Tibial artery (tissue), 4 donors: Measurements from ENCODE around the gene TMPRSS6.

Experiments used
- DNase-seq, 2 donors: peaks; one replicate each; pipeline ENCODE4 v3.0.0-alpha.2; 2019
- H3K27ac ChIP-seq, 2 donors: fragments of 200-600 bp; sonication (generic) in 1 of 2; 1 replicate in 1 of 2; 2 replicates in 1 of 2; pipeline ENCODE4 v1.5.1; 2018 to 2019; ENCODE audit warnings: mild to moderate bottlenecking in 1 of 2
- H3K27me3 ChIP-seq, 2 donors: fragments of 200-600 bp; sonication (generic) in 1 of 2; one replicate each; pipeline versions ENCODE4 v1.5.1 to v1.6.0; 2016 to 2019
- H3K36me3 ChIP-seq, 3 donors: fragments of 200-600 bp; sonication (generic) in 2 of 3; one replicate each; pipeline ENCODE4 v1.5.1; 2016 to 2019; ENCODE audit warnings: mild to moderate bottlenecking in 2 of 3
- H3K4me1 ChIP-seq, 4 donors: fragments of 200-600 bp; sonication (generic) in 2 of 4; 1 replicate in 3 of 4; 2 replicates in 1 of 4; pipeline ENCODE4 v1.5.1; 2016 to 2019
- H3K4me3 ChIP-seq, 2 donors: fragments of 200-600 bp; sonication (generic) in 1 of 2; 1 replicate in 1 of 2; 2 replicates in 1 of 2; pipeline ENCODE4 v1.5.1; 2018 to 2019; ENCODE audit warnings: mild to moderate bottlenecking in 2 of 2
- H3K9me3 ChIP-seq, 3 donors: fragments of 200-600 bp; sonication (generic) in 1 of 3; one replicate each; pipeline ENCODE4 v1.5.1; 2016 to 2019
- CTCF ChIP-seq, 2 experiments: fragments of 200-600 bp in 1 of 2; fragments of 450-650 bp in 1 of 2; IDR thresholded peaks; one replicate each; pipeline ENCODE4 v1.5.1; 2017 to 2019; ENCODE audit warnings: antibody characterized with exemption in 2 of 2, mild to moderate bottlenecking in 1 of 2, moderate library complexity in 1 of 2
- intact Hi-C: fragments of 100-400 bp; cut with DNase I; formaldehyde crosslinking; loops from one replicate; pipeline ENCODE4 v1.15.0; 2023; ENCODE audit warnings: low total_unique reads

TMPRSS6 gene

GRCh38 chr22:37103656-37104452 is 5.7 kb downstream of the TMPRSS6 start:
- peaks cover 0 to 64% of the 10 kb centered on the region in 2 donors for H3K27me3 ChIP-seq
- intact Hi-C loops = no loop called here
- H3K27ac ChIP-seq = no peak overlapping the region
- no peak for DNase-seq
- H3K4me1 ChIP-seq = no peaks in the 10 kb centered on the region
- H3K36me3 ChIP-seq = no peaks in the 10 kb centered on the region
- TF ChIP-seq CTCF (IDR thresholded peaks at IDR 0.05) = no peak
- H3K9me3 ChIP-seq = no peaks in the 10 kb centered on the region
- H3K4me3 ChIP-seq = no peak overlapping the region

- TF ChIP-seq CTCF (IDR thresholded peaks at IDR 0.05) = no peak
- no peaks in the 10 kb centered on the region for H3K4me1 ChIP-seq
- no peak for DNase-seq
- H3K27me3 ChIP-seq = peaks cover 0 to 59% of the 10 kb centered on the region in 2 donors
- no peak overlapping the region for H3K4me3 ChIP-seq
- intact Hi-C loops = no loop called here
- no peak overlapping the region for H3K27ac ChIP-seq
- no peaks in the 10 kb centered on the region for H3K36me3 ChIP-seq
- H3K9me3 ChIP-seq = no peaks in the 10 kb centered on the region
Measured at GRCh38 chr22:37103151-37103550, 6.4 kb downstream of the TMPRSS6 start.

GRCh38 chr22:37101311-37102066 is 8.0 kb downstream of the TMPRSS6 start:
- H3K27me3 ChIP-seq = peaks cover 0 to 60% of the 10 kb centered on the region in 2 donors

GRCh38 chr22:37100589-37101127 is 8.9 kb downstream of the TMPRSS6 start:
- no peak for DNase-seq
- Histone ChIP-seq H3K4me1 (no peaks in the 10 kb centered on the region), H3K27ac (no peak overlapping the region), H3K27me3 (peaks cover 0 to 60% of the 10 kb centered on the region in 2 donors), H3K4me3 (no peak overlapping the region), H3K9me3 (no peaks in the 10 kb centered on the region), H3K36me3 (no peaks in the 10 kb centered on the region)
- intact Hi-C loops = no loop called here
- TF ChIP-seq CTCF (IDR thresholded peaks at IDR 0.05) = no peak

More at GRCh38 chr22:37101311-37102066, 8.0 kb downstream of the TMPRSS6 start:
- Histone ChIP-seq H3K9me3 (no peaks in the 10 kb centered on the region), H3K36me3 (no peaks in the 10 kb centered on the region), H3K4me1 (no peaks in the 10 kb centered on the region), H3K27ac (no peak overlapping the region), H3K4me3 (no peak overlapping the region)
- intact Hi-C loops = no loop called here
- no peak for DNase-seq
- TF ChIP-seq CTCF (IDR thresholded peaks at IDR 0.05) = no peak

- Histone ChIP-seq H3K9me3 (no peaks in the 10 kb centered on the region), H3K4me3 (no peak overlapping the region), H3K27me3 (peaks cover 0 to 58% of the 10 kb centered on the region in 2 donors), H3K36me3 (no peaks in the 10 kb centered on the region), H3K27ac (no peak overlapping the region), H3K4me1 (no peaks in the 10 kb centered on the region)
- no peak for TF ChIP-seq CTCF (IDR thresholded peaks at IDR 0.05)
- intact Hi-C loops = no loop called here
- no peak for DNase-seq
Measured at GRCh38 chr22:37098976-37099591, 10.4 kb downstream of the TMPRSS6 start.
